HG03103 (cell line): ENCODE measurements around the gene DOK5.

Experiments used
- ATAC-seq: cut with Tn5 transposase; IDR thresholded peaks from one replicate; pipeline ENCODE4 v1.9.1; 2021; ENCODE audit warnings: low read depth; ENCODE audit not compliant: unreplicated experiment

DOK5 gene

GRCh38 chr20:54680872-54681619 lies 205.7 kb downstream of the DOK5 start:
- no peak for ATAC-seq

GRCh38 chr20:54681869-54682268 lies 206.5 kb downstream of the DOK5 start:
- no peak for ATAC-seq

DNA sequence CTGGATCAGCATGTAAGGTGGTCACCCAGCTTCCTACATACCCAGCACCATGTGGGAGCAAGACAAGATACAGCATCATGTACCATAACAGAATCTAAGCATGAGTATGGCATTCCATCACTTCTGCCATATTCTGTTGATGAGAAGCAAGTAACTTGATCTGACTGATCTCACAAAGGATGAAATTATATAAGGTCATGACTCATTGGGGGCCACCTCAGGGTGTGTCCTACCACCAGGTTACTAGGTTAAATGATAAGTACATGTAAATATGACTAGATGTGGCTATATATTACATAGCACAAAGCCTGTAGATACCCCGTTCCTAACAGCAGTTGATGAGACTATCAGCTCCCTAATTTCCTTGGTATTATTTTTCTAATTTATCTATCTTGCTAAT lies 213.1 kb downstream of the DOK5 start:
- ATAC-seq = no peak

DNA sequence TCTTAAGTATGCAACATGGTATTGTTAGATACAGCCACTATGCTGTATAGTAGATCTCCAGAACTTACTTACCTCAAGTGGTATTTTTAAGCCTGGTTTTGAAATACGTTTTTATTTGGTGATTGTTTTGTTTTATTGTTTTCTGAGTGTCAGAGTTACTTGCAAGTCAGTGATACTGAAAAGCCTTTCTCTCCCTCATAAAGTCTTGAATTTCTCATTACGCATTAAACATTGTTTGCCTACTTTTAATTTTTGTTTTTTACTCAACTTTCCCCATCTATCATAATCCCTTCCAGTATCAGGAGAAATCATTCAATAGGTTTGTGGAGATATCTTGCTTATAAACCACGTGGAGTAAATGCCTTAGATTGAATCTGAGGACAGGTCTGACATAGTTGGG lies 214.9 kb downstream of the DOK5 start:
- ATAC-seq = no peak

DNA sequence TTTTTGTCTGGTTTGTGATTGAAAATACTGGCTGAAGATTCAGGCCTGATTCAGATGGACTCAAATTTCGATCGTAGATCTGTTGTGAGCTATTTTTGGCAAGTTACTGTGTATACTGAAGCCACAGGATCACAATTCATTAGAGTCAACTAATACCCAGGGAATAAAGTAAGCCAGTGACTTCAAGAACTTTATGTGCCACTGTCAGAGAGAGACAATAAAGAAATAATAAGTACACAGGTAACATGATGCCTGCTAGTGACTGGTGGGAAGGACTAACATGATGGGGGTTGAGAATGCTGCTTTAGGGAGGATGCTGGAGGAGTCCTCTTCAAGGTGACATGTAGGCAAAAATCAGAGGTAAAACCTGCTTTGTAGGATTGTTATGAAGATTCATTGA lies 215.9 kb downstream of the DOK5 start:
- no peak for ATAC-seq

DNA sequence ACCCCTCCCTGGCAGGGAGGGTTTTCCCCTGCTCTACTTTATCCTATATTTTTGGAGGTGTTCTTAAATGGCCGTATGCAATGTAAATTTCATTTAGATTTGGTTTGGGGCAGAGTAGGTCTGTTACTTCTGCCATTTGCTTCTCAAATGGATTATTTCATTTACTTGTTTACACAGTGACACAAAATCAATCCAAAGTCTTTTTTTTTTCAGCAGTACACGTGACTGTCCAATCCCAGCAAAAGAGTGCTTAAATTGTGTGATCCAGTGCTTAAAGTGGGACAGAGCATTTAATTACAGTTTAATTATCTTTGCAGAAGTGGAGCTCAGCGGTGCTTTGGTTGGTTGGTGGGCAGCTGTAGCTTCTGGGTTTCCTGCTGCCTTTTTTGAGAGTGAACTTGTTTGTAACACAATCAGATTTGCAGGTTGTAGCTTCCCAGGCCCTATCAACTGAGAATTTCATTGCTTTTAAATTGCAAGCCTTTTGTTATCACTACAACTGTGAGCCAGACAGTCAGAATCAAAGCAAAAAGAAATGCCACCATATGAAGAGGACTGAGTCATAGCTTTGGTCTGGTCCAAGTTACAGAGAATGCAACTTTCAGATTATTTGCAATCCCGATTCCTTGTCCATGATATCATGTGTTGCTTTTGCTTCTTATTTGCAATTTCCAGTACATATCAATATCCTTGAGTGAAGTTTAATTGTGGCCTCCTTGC lies 216.9 kb downstream of the DOK5 start:
- ATAC-seq = no peak

- no peak for ATAC-seq
Measured at GRCh38 chr20:54694516-54694915, 219.1 kb downstream of the DOK5 start.

DNA sequence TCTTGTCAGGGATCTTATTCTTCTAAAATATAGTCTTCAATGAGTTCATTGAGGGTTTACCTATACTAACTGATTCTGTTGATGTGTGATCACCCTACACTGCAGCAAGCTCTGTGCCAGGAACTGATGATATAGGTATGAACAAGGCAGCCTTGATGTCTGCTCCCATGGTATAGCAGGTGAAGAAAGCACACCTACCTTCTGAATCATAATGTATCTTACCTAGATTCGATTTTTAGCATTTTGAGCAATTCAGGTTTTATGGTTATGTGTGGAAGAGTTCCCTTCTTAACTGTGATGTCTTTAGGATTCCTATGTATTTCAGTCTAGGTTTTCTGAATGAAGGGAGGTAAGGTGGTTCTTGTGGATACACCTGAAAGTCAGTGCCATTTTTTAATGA lies 223.0 kb downstream of the DOK5 start:
- no peak for ATAC-seq
